Astrocyte (in vitro differentiated cells and primary cell): ENCODE data around the gene BLVRA. TPM values are rescaled to one million over a fixed set of nuclear protein-coding genes. Genes with fewer than 3 reads are reported as not detected.

ENCODE experiments used
- DNase-seq: peaks from one replicate; pipeline ENCODE4 v3.0.0-alpha.2; 2010; ENCODE audit warnings: low read depth
- FAIRE-seq: peaks from 2 replicates; lab custom pipeline; 2011; peaks lifted over from hg19 to GRCh38; lab: Jason Lieb, UNC
- H2AFZ ChIP-seq: 2 replicates; pipeline ENCODE4 v1.6.0; 2012; ENCODE audit warnings: low read depth, low read length, inconsistent platforms
- H3K27ac ChIP-seq: 2 replicates; pipeline ENCODE4 v1.5.1; 2011; ENCODE audit warnings: low read depth, low read length, inconsistent platforms
- H3K27me3 ChIP-seq: 2 replicates; pipeline ENCODE4 v1.6.0; 2011; ENCODE audit warnings: low read length, inconsistent platforms; ENCODE audit not compliant: insufficient read depth
- H3K36me3 ChIP-seq: 2 replicates; pipeline ENCODE4 v1.5.1; 2011; ENCODE audit warnings: low read length, inconsistent platforms; ENCODE audit not compliant: insufficient read depth
- H3K4me1 ChIP-seq: 2 replicates; pipeline ENCODE4 v1.5.1; 2011; ENCODE audit warnings: low read length, inconsistent platforms; ENCODE audit not compliant: insufficient read depth
- H3K4me2 ChIP-seq: 2 replicates; pipeline ENCODE4 v1.6.0; 2012; ENCODE audit warnings: low read length, inconsistent platforms
- H3K4me3 ChIP-seq: 2 replicates; pipeline ENCODE4 v1.5.1; 2011; ENCODE audit warnings: low read depth, mild to moderate bottlenecking, low read length, inconsistent platforms; ENCODE audit not compliant: insufficient read depth
- H3K79me2 ChIP-seq: 2 replicates; pipeline ENCODE4 v1.6.0; 2012; ENCODE audit warnings: mild to moderate bottlenecking, low read length, inconsistent platforms; ENCODE audit not compliant: insufficient read depth
- H3K9ac ChIP-seq: 2 replicates; pipeline ENCODE4 v1.6.0; 2012; ENCODE audit warnings: mild to moderate bottlenecking, low read length, inconsistent platforms
- H3K9me3 ChIP-seq: 2 replicates; pipeline ENCODE4 v1.5.1; 2012; ENCODE audit warnings: low read depth, mild to moderate bottlenecking, low read length, inconsistent platforms; ENCODE audit not compliant: insufficient read depth
- H4K20me1 ChIP-seq: 2 replicates; pipeline ENCODE4 v1.6.0; 2012; ENCODE audit warnings: low read length, inconsistent platforms; ENCODE audit not compliant: insufficient read depth
- H3K27ac Mint-ChIP-seq: one replicate; pipeline ENCODE4 v1.8.0; 2021; ENCODE audit warnings: mild to moderate bottlenecking, mixed read lengths; ENCODE audit not compliant: unreplicated experiment
- H3K27me3 Mint-ChIP-seq: one replicate; pipeline ENCODE4 v1.8.0; 2021; ENCODE audit warnings: low read depth, mixed read lengths; ENCODE audit not compliant: unreplicated experiment
- H3K36me3 Mint-ChIP-seq: one replicate; pipeline ENCODE4 v1.8.0; 2021; ENCODE audit warnings: low read depth, mixed read lengths; ENCODE audit not compliant: unreplicated experiment
- H3K4me1 Mint-ChIP-seq: one replicate; pipeline ENCODE4 v1.8.0; 2021; ENCODE audit warnings: low read depth, mixed read lengths; ENCODE audit not compliant: unreplicated experiment
- H3K4me3 Mint-ChIP-seq: one replicate; pipeline ENCODE4 v1.8.0; 2021; ENCODE audit warnings: mild to moderate bottlenecking, moderate library complexity, mixed read lengths; ENCODE audit not compliant: unreplicated experiment
- H3K9me3 Mint-ChIP-seq: one replicate; pipeline ENCODE4 v1.8.0; 2021; ENCODE audit warnings: mild to moderate bottlenecking, mixed read lengths; ENCODE audit not compliant: unreplicated experiment
- EZH2 ChIP-seq: IDR thresholded peaks from 2 replicates; pipeline ENCODE4 v1.6.1; 2012; ENCODE audit warnings: mild to moderate bottlenecking, low read length, inconsistent platforms; ENCODE audit not compliant: insufficient read depth
- total RNA-seq: library from RNA; stranded (reverse); gene quantifications from 2 replicates; pipeline ENCODE4 v1.2.1, GENCODE V29; 2021
- TF ChIP-seq, protein P1 (sequence below): IDR thresholded peaks from 2 replicates; pipeline ENCODE4 v1.5.1; 2011; ENCODE audit warnings: low read depth, mild to moderate bottlenecking, inconsistent platforms, low read length, moderate library complexity; ENCODE audit not compliant: insufficient read depth

Gene BLVRA
- total RNA-seq, 1 donor from 2014 or later: 48.9 TPM

- no peak overlapping the region for H3K4me2 ChIP-seq
- Mint-ChIP-seq H3K9me3 (peaks cover 4% of the 10 kb centered on the region), H3K27me3 (no peaks in the 10 kb centered on the region), H3K36me3 (no peaks in the 10 kb centered on the region), H3K4me3 (no peak overlapping the region), H3K4me1 (no peaks in the 10 kb centered on the region), H3K27ac (no peak overlapping the region)
- DNase-seq (no peak), FAIRE-seq (no peak)
- no peak overlapping the region for H2AFZ ChIP-seq
- no peaks in the 10 kb centered on the region for H3K36me3 ChIP-seq
- H3K4me1 ChIP-seq: peaks cover 5% of the 10 kb centered on the region
- no peak overlapping the region for H3K9ac ChIP-seq
- H3K4me3 ChIP-seq: no peak overlapping the region
- TF ChIP-seq, protein P1, sequence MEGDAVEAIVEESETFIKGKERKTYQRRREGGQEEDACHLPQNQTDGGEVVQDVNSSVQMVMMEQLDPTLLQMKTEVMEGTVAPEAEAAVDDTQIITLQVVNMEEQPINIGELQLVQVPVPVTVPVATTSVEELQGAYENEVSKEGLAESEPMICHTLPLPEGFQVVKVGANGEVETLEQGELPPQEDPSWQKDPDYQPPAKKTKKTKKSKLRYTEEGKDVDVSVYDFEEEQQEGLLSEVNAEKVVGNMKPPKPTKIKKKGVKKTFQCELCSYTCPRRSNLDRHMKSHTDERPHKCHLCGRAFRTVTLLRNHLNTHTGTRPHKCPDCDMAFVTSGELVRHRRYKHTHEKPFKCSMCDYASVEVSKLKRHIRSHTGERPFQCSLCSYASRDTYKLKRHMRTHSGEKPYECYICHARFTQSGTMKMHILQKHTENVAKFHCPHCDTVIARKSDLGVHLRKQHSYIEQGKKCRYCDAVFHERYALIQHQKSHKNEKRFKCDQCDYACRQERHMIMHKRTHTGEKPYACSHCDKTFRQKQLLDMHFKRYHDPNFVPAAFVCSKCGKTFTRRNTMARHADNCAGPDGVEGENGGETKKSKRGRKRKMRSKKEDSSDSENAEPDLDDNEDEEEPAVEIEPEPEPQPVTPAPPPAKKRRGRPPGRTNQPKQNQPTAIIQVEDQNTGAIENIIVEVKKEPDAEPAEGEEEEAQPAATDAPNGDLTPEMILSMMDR: no peak
- no peak for TF ChIP-seq EZH2
- H3K27ac ChIP-seq: no peak overlapping the region
- no peaks in the 10 kb centered on the region for H4K20me1 ChIP-seq
- no peaks in the 10 kb centered on the region for H3K27me3 ChIP-seq
- peaks cover 7% of the 10 kb centered on the region for H3K9me3 ChIP-seq
- no peaks in the 10 kb centered on the region for H3K79me2 ChIP-seq
Measured at GRCh38 chr7:43850348-43851116, 92.1 kb downstream of the BLVRA start.

GRCh38 chr7:43851805-43852204, 93.3 kb downstream of the BLVRA start:
- H3K27ac Mint-ChIP-seq: no peak overlapping the region
- Histone ChIP-seq H3K9me3 (peaks cover 7% of the 10 kb centered on the region), H3K4me1 (peaks cover 5% of the 10 kb centered on the region), H3K36me3 (no peaks in the 10 kb centered on the region), H3K79me2 (no peaks in the 10 kb centered on the region), H3K4me3 (no peak overlapping the region), H2AFZ (no peak overlapping the region), H3K4me2 (no peak overlapping the region), H3K27me3 (no peaks in the 10 kb centered on the region), H3K9ac (no peak overlapping the region), H3K27ac (no peak overlapping the region), H4K20me1 (no peaks in the 10 kb centered on the region)
- no peak overlapping the region for H3K4me3 Mint-ChIP-seq
- no peaks in the 10 kb centered on the region for H3K36me3 Mint-ChIP-seq
- FAIRE-seq (no peak), DNase-seq (no peak)
- H3K4me1 Mint-ChIP-seq: no peaks in the 10 kb centered on the region
- H3K9me3 Mint-ChIP-seq: peaks cover 4% of the 10 kb centered on the region
- no peaks in the 10 kb centered on the region for H3K27me3 Mint-ChIP-seq
- TF ChIP-seq, protein P1: no peak
- TF ChIP-seq EZH2: no peak

DNA sequence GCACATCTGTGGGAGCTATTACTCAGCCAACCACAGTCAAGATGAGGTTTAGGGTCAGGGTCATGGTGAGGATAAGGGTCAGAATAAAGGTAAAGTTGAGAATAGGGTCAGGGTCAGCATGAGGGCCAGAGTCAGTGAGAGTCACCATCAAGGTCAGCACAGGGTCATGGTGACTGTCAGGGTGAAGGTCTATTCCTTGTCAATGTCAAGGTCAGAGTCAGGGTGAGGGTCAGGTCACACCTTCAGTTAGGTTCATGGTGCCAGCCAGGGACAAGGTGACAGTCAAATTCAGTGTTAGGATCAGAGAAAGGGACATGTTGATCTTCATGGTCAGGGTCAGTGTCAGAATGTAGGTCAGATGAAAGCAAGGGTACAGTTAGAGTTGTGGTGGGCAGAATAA, 96.7 kb downstream of the BLVRA start:
- H3K36me3 Mint-ChIP-seq: no peaks in the 10 kb centered on the region
- H3K36me3 ChIP-seq: no peaks in the 10 kb centered on the region
- H3K9me3 ChIP-seq: peaks cover 7% of the 10 kb centered on the region
- no peak overlapping the region for H3K27ac ChIP-seq
- no peak overlapping the region for H3K4me2 ChIP-seq
- H3K4me3 Mint-ChIP-seq: no peak overlapping the region
- DNase-seq (no peak), FAIRE-seq (no peak)
- H3K9me3 Mint-ChIP-seq: peaks cover 5% of the 10 kb centered on the region
- H4K20me1 ChIP-seq: no peaks in the 10 kb centered on the region
- no peaks in the 10 kb centered on the region for H3K27me3 Mint-ChIP-seq
- no peaks in the 10 kb centered on the region for H3K79me2 ChIP-seq
- no peak overlapping the region for H2AFZ ChIP-seq
- H3K4me3 ChIP-seq: no peak overlapping the region
- no peaks in the 10 kb centered on the region for H3K27me3 ChIP-seq
- no peak overlapping the region for H3K9ac ChIP-seq
- no peaks in the 10 kb centered on the region for H3K4me1 Mint-ChIP-seq
- H3K27ac Mint-ChIP-seq: no peak overlapping the region
- no peak for TF ChIP-seq EZH2
- TF ChIP-seq, protein P1: no peak
- H3K4me1 ChIP-seq: no peaks in the 10 kb centered on the region
